GM12875 (cell line): ENCODE results near the gene ANG.

Experiments
- H3K4me3 ChIP-seq: one replicate; pipeline ENCODE4 v1.5.1; 2011; ENCODE audit warnings: low read depth, low read length, control low read depth
- TF ChIP-seq, protein P1 (sequence below): IDR thresholded peaks from 2 replicates; pipeline ENCODE4 v1.5.1; 2011; ENCODE audit warnings: low read depth, mild to moderate bottlenecking, control low read depth, inconsistent platforms, low read length, moderate library complexity, borderline replicate concordance; ENCODE audit not compliant: insufficient read depth

The ANG gene

DNA sequence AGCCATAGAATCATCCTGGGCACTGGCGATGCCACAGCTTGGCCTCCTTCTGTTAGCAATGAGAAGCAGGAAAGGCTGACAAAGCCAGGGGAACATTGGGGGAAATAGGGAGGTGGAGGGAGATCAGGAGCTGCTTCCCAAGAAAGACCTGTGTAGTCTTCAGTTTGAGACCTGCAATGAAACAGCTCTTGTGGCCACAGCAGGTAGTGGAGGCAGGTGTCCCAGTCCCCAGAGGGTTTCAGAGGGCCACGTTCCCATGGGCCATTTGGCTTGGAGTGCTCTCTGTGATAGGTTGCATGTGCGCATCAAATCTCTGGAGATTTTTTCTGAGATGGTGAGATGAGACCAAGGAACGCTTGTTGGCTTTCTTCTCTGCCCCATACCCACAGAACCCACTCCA lies 32.7 kb upstream of the ANG start:
- TF ChIP-seq, protein P1, sequence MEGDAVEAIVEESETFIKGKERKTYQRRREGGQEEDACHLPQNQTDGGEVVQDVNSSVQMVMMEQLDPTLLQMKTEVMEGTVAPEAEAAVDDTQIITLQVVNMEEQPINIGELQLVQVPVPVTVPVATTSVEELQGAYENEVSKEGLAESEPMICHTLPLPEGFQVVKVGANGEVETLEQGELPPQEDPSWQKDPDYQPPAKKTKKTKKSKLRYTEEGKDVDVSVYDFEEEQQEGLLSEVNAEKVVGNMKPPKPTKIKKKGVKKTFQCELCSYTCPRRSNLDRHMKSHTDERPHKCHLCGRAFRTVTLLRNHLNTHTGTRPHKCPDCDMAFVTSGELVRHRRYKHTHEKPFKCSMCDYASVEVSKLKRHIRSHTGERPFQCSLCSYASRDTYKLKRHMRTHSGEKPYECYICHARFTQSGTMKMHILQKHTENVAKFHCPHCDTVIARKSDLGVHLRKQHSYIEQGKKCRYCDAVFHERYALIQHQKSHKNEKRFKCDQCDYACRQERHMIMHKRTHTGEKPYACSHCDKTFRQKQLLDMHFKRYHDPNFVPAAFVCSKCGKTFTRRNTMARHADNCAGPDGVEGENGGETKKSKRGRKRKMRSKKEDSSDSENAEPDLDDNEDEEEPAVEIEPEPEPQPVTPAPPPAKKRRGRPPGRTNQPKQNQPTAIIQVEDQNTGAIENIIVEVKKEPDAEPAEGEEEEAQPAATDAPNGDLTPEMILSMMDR: peak; percentile 27; the same call in 1 of the 2 replicates
- H3K4me3 ChIP-seq: no peak overlapping the region

DNA sequence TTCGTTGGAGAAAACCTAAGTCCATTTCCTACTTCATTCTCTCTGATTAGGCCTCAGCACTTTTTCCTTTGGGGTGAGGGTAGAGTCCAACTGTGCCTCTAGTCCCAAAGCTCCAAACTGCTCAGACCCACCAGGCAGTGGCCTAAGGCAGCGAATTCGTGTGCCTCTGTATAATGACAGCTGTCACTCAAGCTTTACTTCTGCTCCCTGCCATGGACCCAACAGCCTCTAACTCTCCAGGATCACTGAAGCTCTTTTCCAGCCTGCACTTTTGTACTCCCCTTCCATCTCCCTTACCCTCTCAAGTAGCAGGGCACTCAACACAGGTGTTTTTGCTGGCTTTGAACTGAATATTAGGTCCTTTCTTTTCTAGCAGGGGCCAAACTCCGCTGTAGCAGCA lies 32.3 kb upstream of the ANG start:
- TF ChIP-seq, protein P1: no peak

DNA sequence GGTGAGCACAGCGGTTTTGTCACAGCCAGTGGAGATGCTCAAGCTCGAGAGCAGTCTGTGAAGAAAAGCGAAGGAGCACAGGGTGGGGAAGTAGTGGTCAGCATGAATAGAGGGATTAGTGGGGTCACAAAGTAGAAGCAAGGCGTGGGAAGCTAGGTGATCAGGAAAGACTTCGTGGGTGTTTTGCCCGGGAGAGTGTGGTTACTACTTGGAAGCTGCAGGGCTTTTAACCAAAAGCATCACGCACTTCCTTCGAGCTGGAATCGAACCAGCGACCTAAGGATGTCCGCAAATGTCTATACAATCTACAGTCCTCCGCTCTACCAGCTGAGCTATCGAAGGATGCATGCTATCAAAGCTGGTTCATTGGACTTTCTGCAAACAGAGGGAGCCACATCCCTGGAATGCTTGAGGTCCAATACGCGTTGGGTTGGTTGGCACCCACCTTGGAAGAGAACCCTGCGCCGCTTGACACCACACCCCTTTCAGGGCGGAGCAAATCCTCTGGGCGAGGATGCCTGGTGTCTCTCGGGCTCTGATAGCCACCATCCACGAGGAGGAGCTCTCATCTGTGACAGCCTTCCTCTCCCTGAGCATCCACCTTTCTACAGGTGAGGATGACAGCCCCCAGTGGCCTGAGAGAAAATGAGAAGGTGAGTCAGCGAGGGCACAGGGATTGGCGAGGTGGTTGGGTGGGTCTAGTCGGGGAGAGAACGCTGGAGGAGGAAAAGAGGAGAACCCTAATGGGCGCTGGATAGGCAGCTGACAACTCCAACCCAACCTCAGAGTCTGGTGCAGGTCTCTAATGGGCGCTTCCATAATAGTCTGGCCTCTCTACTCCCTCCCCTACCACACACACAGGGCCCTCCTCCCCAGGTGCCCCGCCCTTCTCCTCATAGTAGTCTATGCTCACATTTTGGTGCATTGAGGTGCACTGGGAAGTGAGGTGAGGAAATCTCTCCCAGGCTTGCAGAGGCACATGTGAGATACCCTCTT lies 31.1 kb upstream of the ANG start:
- no peak overlapping the region for H3K4me3 ChIP-seq
- TF ChIP-seq, protein P1: peak; percentile 24; the same call in 1 of the 2 replicates

More for the DNA sequence above, 32.3 kb upstream of the ANG start:
- H3K4me3 ChIP-seq: no peak overlapping the region

GRCh38 chr14:20658246-20658645 lies 30.3 kb upstream of the ANG start:
- no peak overlapping the region for H3K4me3 ChIP-seq
- TF ChIP-seq, protein P1: no peak

DNA sequence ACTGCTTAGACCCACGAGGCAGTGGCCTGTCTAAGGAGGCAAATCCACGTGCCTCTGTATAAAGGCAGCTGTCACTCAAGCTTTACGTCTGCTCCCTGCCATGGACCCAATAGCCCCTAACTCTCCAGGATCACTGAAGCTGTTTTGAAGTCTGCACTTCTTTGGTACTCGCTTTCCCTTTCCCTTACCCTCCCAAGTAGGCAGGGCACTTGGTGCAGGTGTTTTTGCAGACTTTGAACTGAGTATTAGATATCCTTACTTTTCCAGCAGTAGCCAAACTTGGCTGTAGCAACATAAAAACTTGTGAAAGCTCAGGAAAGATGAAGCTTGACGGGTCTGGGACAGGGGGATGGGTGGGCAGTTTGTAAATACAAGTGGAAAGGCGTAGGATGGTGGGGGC lies 29.2 kb upstream of the ANG start:
- H3K4me3 ChIP-seq: no peak overlapping the region
- TF ChIP-seq, protein P1: no peak

- TF ChIP-seq, protein P1: no peak
- no peak overlapping the region for H3K4me3 ChIP-seq
These were observed 28.7 kb upstream of the ANG start for GRCh38 chr14:20659813-20660395.
